ENCODE measurements around the gene ADGRD1.

Gene ADGRD1

DNA sequence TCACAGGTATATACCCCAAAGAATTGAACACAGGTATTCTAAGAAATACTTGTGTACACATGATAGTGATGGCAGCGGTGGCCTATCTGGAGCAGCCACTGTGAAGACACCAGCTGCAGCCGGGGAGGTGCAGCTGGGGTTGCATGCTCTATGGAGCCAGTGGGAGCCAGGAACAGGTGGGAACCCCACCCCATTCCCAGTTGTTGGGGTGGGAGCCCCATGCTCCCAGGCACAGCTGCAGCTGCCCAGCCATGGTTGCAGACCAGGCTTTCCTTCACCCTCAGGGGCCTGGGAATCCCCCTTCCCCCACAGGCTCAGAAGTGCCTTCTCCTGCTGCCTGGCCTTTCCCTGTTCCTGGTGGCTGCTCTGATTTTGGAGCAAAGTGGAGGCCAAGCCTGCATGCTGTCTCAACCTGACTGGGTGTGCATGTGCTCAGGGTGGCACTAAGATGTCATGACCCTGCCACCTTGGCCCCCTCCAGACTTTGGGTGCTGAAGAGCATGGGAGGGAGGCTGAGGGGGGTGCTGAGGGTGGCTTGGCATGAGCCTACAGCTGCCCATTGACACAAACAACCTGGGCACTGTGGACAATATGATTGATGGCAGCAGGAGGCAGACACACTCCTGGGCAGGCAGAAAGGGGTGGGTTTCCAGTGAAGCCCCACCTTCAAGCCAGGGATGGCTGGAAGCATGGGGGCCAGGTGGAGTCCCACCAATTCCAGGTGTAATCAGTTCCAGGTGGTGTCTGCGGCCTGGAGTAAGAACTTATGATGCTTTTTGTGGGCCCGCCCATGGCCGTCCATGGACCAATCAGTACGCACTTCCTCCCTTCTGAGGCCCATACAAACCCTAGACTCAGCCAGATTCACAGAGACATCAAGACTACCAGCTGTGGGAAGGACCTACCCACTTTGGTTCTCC lies 234.7 kb downstream of the ADGRD1 start:
- no peak for DNase-seq

DNA sequence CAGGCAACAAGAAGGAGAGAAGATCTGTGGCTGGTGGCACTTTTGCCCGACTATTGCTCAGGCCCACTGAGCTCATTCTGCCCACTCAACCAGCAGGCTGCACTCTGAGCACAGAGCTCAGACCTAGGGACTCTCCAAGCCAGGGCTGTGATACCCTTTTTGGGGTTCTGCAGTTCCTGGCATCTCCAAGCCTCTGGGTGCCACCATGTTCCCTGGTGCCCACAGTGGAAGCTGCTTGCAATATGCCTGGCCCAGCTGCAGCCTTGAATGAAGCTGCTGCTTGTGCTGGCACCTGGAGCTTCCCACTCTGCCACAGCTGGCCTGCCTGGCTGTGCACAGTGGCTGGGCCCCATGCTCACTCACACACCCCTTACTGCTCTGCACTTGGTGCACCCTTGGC lies 236.1 kb downstream of the ADGRD1 start:
- no peak for DNase-seq

DNA sequence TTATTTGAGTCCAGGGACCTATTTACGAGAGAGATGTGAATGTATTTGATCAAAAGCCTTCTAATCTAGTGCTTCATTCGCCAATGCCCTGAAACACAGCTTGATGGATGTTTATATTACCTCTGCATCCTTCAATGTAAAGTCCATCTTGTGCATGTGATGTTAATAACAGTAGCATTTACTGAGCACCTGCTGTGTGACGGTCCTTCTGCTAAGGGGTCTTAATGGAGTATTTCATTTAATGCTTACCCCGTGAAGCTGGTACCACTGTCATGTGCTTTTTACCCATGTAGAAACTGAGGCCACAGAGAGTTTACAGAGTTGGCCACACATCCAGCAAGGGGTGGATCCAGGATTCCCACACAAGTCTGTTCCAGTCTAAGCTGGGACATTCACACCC lies 237.3 kb downstream of the ADGRD1 start:
- no peak for DNase-seq

All from CD4-positive, alpha-beta T cell treated with Interleukin-6 for 4 hours (primary cell).